Left lung (tissue), 10 donors: ENCODE measurements around the gene EPHX1. TPM values are rescaled to one million over a fixed set of nuclear protein-coding genes. Genes with fewer than 3 reads are reported as not detected.
A peak's percentile ranks its signal among the peaks of the same experiment; 100 is the strongest.
"Not testable (repeated sequence)": the region's sequence is repeated elsewhere in the genome, so short reads cannot be mapped to it uniquely, and the experiment has no call there.

Experiments used
- ATAC-seq: fragments of 200-7000 bp; cut with Tn5 transposase; one replicate; pipeline ENCODE4 v1.9.1; 2020; ENCODE audit warnings: moderate library complexity
- DNase-seq, 4 donors: peaks; one replicate each; pipeline ENCODE4 v3.0.0-alpha.2; 2013 to 2020
- H3K27ac ChIP-seq, 2 donors: fragments of 200-600 bp; sonication (generic) in 1 of 2; one replicate each; pipeline versions ENCODE4 v1.5.0 to v1.8.0; 2020 to 2021
- H3K27me3 ChIP-seq, 2 donors: fragments of 200-600 bp; sonication (generic) in 1 of 2; one replicate each; pipeline versions ENCODE4 v1.5.0 to v1.8.0; 2020 to 2021
- H3K36me3 ChIP-seq, 2 donors: fragments of 200-600 bp; sonication (generic) in 1 of 2; one replicate each; pipeline versions ENCODE4 v1.5.0 to v1.8.0; 2020 to 2021
- H3K4me1 ChIP-seq, 2 donors: fragments of 200-600 bp; one replicate each; pipeline ENCODE4 v1.8.0; 2021
- H3K4me3 ChIP-seq, 2 donors: fragments of 200-600 bp; sonication (generic) in 1 of 2; one replicate each; pipeline versions ENCODE4 v1.5.0 to v1.8.0; 2020 to 2021; ENCODE audit warnings: mild to moderate bottlenecking in 1 of 2
- H3K9me3 ChIP-seq, 2 donors: fragments of 200-600 bp; sonication (generic) in 1 of 2; one replicate each; pipeline versions ENCODE4 v1.5.0 to v1.8.0; 2020 to 2021
- CTCF ChIP-seq, 2 donors: fragments of 200-600 bp; sonication (generic) in 1 of 2; IDR thresholded peaks; one replicate each; pipeline versions ENCODE4 v1.5.0 to v1.8.0; 2021; ENCODE audit warnings: antibody characterized with exemption in 2 of 2
- intact Hi-C, 2 donors: fragments of 100-400 bp; cut with DNase I; formaldehyde crosslinking; loops; one replicate each; pipeline versions ENCODE4 v1.11.2 to v1.14.2; 2022
- polyA plus RNA-seq, 6 donors: library from polyadenylated mRNA; unstranded; fragments of 120-200 nt; gene quantifications; one replicate each; pipeline ENCODE4 v1.2.1, GENCODE V29; 2013; ENCODE audit not compliant: insufficient read length in 6 of 6
- total RNA-seq, 2 donors: library from RNA; stranded (reverse); fragmentation: NEBNext Ultra II Directional; extraction: Animal tissue kit (Norgen Biotek cat#: 25700); gene quantifications; one replicate each; pipeline ENCODE4 v1.2.1, GENCODE V29; 2021
- donor health status: DM: no; HTN: yes; CAD: no.
- donor health status: DM: no; HTN: no; CAD: no.

Gene EPHX1
- total and polyA plus RNA-seq, 8 donors = 109 to 305 (median 119) TPM

DNA sequence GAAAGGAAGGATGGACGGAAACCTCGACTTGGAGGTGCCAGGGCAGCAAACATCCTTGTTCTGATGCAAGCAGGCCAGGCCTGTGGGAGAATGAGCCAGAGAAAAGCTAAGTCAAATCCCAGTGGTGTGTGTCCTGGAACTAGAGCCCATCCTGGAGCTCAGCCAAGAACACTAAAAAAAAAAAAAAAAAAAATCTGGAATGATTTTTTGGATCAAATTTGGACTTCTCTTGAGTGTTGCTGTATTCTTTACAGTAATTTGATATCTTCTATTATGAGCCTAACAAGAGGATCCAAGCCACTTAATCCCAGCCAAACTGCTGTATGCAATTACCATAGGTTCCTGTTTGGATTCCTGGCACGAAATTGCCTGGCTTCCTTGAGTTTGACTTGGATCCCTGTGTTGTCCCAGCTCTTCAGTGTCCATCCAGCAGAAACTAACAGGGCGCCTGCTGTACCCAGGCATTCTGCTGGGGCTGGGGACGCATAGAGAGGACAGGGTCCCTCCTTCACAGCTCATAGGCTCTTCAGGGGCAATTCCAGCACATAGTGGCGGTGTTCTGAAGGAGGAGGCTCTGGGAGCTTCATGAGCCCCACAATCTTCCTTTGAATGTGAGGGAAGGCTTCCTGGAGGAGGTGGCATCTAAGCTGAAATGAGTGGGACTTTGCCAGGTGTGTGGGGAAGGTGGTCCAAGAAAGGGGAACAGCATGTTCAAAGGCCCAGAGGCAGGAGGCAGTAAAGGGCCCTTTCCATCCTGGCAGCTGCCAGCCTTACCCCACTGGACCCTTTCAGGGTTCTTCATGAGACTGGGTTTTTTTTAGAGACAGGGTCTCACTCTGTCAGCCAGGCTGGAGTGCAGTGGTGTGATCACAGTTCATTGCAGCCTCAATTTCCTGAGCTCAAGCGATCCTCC is 24.7 kb downstream of the EPHX1 start:
- peak overlapping the region; percentile 11 to 18 for H3K27ac ChIP-seq
- DNase-seq (peak in 2 of 4 donors; percentile 87 to 91), ATAC-seq (peak; percentile 71)
- H3K4me1 ChIP-seq = peaks cover 3% of the 10 kb centered on the region in 2 donors
- TF ChIP-seq CTCF (IDR thresholded peaks at IDR 0.05) = no peak
- intact Hi-C loops = no loop called here
- H3K36me3 ChIP-seq = peaks cover 0 to 29% of the 10 kb centered on the region in 2 donors
- no peaks in the 10 kb centered on the region for H3K27me3 ChIP-seq
- H3K4me3 ChIP-seq = no peak overlapping the region
- no peaks in the 10 kb centered on the region for H3K9me3 ChIP-seq

DNA sequence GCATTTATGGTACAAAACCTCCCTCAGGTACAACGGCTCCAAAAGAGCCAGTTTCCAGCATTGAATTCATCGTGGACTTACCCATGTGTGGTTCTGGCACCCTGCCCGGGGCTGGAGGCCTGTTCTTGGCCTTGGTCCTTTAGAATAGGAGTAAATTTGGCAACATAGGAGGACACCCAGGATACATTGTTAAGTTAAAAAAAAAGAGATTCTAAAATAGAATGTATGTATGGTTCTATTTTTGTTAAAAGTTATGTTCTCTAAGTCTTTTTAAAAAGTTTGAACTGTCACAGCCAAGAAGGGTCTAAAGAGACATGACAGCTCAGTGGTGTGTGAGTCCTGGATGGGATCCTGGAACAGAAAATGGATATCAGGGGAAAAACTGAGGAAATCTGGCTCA is 25.9 kb downstream of the EPHX1 start:
- Histone ChIP-seq H3K36me3 (peaks cover 0 to 34% of the 10 kb centered on the region in 2 donors), H3K4me1 (peaks cover 3% of the 10 kb centered on the region in 2 donors), H3K27ac (peak overlapping the region in 1 of 2 donors; percentile 48), H3K9me3 (no peaks in the 10 kb centered on the region), H3K27me3 (no peaks in the 10 kb centered on the region), H3K4me3 (no peak overlapping the region)
- intact Hi-C loops = no loop called here
- ATAC-seq (no peak), DNase-seq (peak in 1 of 4 donors; percentile 62)
- no peak for TF ChIP-seq CTCF (IDR thresholded peaks at IDR 0.05)

DNA sequence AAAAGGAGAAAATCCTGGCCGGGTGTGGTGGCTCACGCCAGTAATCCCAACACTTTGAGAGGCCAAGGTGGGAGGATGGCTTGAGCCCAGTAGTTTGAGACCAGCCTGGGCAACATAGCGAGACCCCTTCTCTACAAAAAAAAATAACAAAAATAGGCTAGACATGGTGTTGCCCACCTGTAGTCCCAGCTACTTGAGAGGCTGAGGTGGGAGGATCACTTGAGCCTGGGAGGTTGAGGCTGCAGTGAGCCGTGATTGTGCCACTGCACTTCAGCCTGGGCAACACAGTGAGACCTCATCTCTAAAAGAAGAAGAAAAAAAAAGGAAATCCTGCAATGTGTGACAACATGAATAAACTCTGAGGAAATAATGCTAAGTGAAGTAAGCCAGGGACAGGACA is 26.4 kb downstream of the EPHX1 start:
- ATAC-seq, H3K4me3 ChIP-seq, H3K27me3 ChIP-seq, H3K9me3 ChIP-seq, H3K4me1 ChIP-seq, DNase-seq, intact Hi-C loops: not testable (repeated sequence)
- Histone ChIP-seq H3K36me3 (peaks cover 0 to 34% of the 10 kb centered on the region in 2 donors), H3K27ac (peak overlapping the region in 1 of 2 donors; percentile 48)

- H3K27ac ChIP-seq = no peak overlapping the region
- H3K4me1 ChIP-seq = peaks cover 0 to 3% of the 10 kb centered on the region in 2 donors
- no peak overlapping the region for H3K4me3 ChIP-seq
- intact Hi-C loops = no loop called here
- H3K27me3 ChIP-seq = no peaks in the 10 kb centered on the region
- peaks cover 0 to 32% of the 10 kb centered on the region in 2 donors for H3K36me3 ChIP-seq
- TF ChIP-seq CTCF (IDR thresholded peaks at IDR 0.05) = no peak
- no peaks in the 10 kb centered on the region for H3K9me3 ChIP-seq
- no peak for ATAC-seq
- DNase-seq = peak in 1 of 4 donors; percentile 32
Observed at GRCh38 chr1:225838793-225839192, 28.9 kb downstream of the EPHX1 start.

DNA sequence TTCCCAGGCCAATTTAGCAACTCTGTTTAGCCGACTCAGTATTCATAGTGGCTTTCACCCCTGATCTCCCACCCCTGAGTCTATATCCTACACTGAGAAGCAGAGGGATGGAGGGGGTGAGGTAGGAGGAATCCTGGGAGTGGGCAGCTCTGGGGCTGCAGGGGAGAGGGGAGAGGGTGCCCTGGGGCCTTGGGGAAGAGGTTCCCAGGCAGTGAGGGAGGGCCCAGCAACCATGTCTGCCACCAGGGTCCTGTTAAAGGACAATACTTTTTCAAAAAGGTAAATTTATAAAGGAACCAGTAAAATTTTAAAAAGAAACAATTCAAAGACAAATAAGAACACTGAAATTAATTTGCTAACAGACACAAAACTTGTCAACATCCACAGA is 30.3 kb downstream of the EPHX1 start:
- Histone ChIP-seq H3K4me1 (peaks cover 0 to 3% of the 10 kb centered on the region in 2 donors), H3K4me3 (no peak overlapping the region), H3K27me3 (no peaks in the 10 kb centered on the region), H3K36me3 (peaks cover 0 to 45% of the 10 kb centered on the region in 2 donors), H3K27ac (no peak overlapping the region), H3K9me3 (no peaks in the 10 kb centered on the region)
- DNase-seq (peak in 1 of 4 donors; percentile 43), ATAC-seq (no peak)
- intact Hi-C loops = loop anchor here in 1 of 2 donors (10.0 kb wide), 1 partner anchor 365 kb away; no protein-coding TSS in a partner anchor
- no peak for TF ChIP-seq CTCF (IDR thresholded peaks at IDR 0.05)
